Esophagus squamous epithelium (tissue), 4 donors: ENCODE measurements around the gene FGF12.

ENCODE experiments used
- POLR2A ChIP-seq, 4 donors: fragments of 450-650 bp; IDR thresholded peaks; one replicate each; pipeline ENCODE4 v1.6.1; 2017; ENCODE audit warnings: antibody characterized with exemption in 4 of 4, mild to moderate bottlenecking in 4 of 4, moderate library complexity in 3 of 4
- TF ChIP-seq, protein P1 (sequence below), 6 experiments: fragments of 450-650 bp in 4 of 6; fragments of 200-600 bp in 2 of 6; sonication (generic) in 2 of 6; IDR thresholded peaks; one replicate each; pipeline ENCODE4 v1.5.1; 2016 to 2019; ENCODE audit warnings: antibody characterized with exemption in 6 of 6, mild to moderate bottlenecking in 4 of 6, moderate library complexity in 4 of 6

DNA sequence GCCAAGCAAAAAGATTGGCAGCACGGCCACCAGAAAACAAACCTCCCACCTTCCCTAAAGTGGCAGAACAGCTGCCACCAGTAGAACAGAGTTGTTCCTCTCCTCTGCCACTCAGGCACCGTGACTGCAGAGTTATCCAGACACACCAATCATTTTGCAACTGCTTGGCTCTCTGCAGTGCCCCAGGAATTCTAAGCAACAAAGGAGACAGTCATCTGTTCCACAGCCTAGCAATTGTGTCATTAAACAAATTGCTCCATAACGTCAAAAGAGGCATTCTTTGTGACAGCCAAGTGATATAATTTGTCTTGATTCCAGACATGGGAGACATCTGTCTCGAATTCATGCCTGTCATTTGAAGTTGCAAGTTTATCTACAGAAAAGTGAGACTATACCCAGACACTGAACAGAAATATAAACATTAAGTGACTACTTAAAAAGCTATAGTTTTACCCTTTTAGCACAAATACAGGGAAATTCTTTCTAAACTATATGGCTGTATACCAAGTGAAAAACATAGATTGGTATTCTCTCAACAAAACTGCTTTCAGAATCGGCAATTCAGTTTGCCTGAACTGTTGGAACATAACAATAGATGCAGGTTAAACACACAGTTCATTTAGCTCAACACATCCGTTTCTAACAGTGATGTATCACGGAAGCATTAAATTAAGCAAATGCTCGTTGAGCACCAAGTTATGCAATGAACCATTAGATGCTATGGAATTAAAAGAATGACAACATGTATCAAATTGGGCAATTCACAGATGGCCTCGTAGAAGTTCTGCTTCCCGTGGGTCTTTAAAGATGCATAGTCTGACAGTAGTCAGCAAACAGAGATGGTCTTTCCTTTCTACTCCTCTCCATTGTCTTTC lies 281.3 kb downstream of the FGF12 start:
- TF ChIP-seq, protein P1, sequence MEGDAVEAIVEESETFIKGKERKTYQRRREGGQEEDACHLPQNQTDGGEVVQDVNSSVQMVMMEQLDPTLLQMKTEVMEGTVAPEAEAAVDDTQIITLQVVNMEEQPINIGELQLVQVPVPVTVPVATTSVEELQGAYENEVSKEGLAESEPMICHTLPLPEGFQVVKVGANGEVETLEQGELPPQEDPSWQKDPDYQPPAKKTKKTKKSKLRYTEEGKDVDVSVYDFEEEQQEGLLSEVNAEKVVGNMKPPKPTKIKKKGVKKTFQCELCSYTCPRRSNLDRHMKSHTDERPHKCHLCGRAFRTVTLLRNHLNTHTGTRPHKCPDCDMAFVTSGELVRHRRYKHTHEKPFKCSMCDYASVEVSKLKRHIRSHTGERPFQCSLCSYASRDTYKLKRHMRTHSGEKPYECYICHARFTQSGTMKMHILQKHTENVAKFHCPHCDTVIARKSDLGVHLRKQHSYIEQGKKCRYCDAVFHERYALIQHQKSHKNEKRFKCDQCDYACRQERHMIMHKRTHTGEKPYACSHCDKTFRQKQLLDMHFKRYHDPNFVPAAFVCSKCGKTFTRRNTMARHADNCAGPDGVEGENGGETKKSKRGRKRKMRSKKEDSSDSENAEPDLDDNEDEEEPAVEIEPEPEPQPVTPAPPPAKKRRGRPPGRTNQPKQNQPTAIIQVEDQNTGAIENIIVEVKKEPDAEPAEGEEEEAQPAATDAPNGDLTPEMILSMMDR (IDR thresholded peaks at IDR 0.05): no peak
- no peak for TF ChIP-seq POLR2A (IDR thresholded peaks at IDR 0.05)
